Activated CD8-positive, alpha-beta T cell treated with anti-CD3 and anti-CD28 coated beads for 36 hours (primary cell): ENCODE data around the gene NSD2. TPM values are rescaled to one million over a fixed set of nuclear protein-coding genes. Genes with fewer than 3 reads are reported as not detected.
A peak's percentile ranks its signal among the peaks of the same experiment; 100 is the strongest.

Experiments used
- ATAC-seq: fragments of 200-7000 bp; cut with Tn5 transposase; one replicate; pipeline ENCODE4 v1.10.0; 2021; ENCODE audit warnings: mild to moderate bottlenecking, moderate library complexity
- CTCF ChIA-PET: fragments of 350-600 bp; sonication (Branson Sonifier 250); formaldehyde crosslinking; loops from one replicate; lab custom pipeline; 2021; ENCODE audit warnings: antibody characterized with exemption; lab: Charles Lee
- POLR2A ChIA-PET: fragments of 350-600 bp; sonication (Branson Sonifier 250); formaldehyde crosslinking; loops from one replicate; lab custom pipeline; 2021; ENCODE audit warnings: antibody characterized with exemption; lab: Charles Lee
- DNase-seq: peaks from one replicate; pipeline ENCODE4 v3.0.0-alpha.2; 2020
- H3K27ac Mint-ChIP-seq: one replicate; pipeline ENCODE4 v1.8.0; 2021; ENCODE audit warnings: mild to moderate bottlenecking, mixed read lengths
- H3K27me3 Mint-ChIP-seq: one replicate; pipeline ENCODE4 v1.8.0; 2021; ENCODE audit warnings: mixed read lengths
- H3K36me3 Mint-ChIP-seq: one replicate; pipeline ENCODE4 v1.8.0; 2021; ENCODE audit warnings: low read depth, mixed read lengths
- H3K4me1 Mint-ChIP-seq: one replicate; pipeline ENCODE4 v1.8.0; 2021; ENCODE audit warnings: low read depth, mixed read lengths
- H3K4me3 Mint-ChIP-seq: one replicate; pipeline ENCODE4 v1.8.0; 2021; ENCODE audit warnings: mild to moderate bottlenecking, moderate library complexity, mixed read lengths
- H3K9me3 Mint-ChIP-seq: one replicate; pipeline ENCODE4 v1.8.0; 2021; ENCODE audit warnings: mixed read lengths
- CTCF ChIP-seq: fragments of 200-600 bp; IDR thresholded peaks from one replicate; pipeline ENCODE4 v1.8.0; 2022; ENCODE audit warnings: antibody characterized with exemption, mild to moderate bottlenecking
- intact Hi-C: fragments of 100-400 bp; cut with micrococcal nuclease; formaldehyde crosslinking; loops from one replicate; pipeline ENCODE4 v1.10.0; 2022
- total RNA-seq, 2 experiments: library from RNA; stranded (reverse); gene quantifications; one replicate each; pipeline ENCODE4 v1.2.3, GENCODE V29; 2021

The NSD2 gene
- total RNA-seq, 2 experiments from 2014 or later = 219 TPM

- POLR2A ChIA-PET = interaction anchor here (1.0 to 4.5 kb wide), 3 partner anchors 12 to 40 kb away, joined by 3 to 49 read pairs (median 3); partner anchors contain the start of gene NSD2
- Mint-ChIP-seq H3K27ac (no peak overlapping the region), H3K27me3 (no peaks in the 10 kb centered on the region), H3K9me3 (no peaks in the 10 kb centered on the region), H3K4me3 (peak overlapping the region; percentile 82), H3K4me1 (peaks cover 34% of the 10 kb centered on the region), H3K36me3 (peaks cover 6% of the 10 kb centered on the region)
- CTCF ChIA-PET = interaction anchor here (4.2 kb wide), 1 partner anchor 41 kb away, joined by 20 read pairs; no protein-coding TSS in a partner anchor
- DNase-seq = no peak
- TF ChIP-seq CTCF = no peak
- ATAC-seq = no peak
- intact Hi-C loops = loop anchor here (10.0 kb wide), 1 partner anchor 47 kb away; no protein-coding TSS in a partner anchor
Measured at GRCh38 chr4:1857931-1858330, 13.3 kb upstream of the NSD2 start.

DNA sequence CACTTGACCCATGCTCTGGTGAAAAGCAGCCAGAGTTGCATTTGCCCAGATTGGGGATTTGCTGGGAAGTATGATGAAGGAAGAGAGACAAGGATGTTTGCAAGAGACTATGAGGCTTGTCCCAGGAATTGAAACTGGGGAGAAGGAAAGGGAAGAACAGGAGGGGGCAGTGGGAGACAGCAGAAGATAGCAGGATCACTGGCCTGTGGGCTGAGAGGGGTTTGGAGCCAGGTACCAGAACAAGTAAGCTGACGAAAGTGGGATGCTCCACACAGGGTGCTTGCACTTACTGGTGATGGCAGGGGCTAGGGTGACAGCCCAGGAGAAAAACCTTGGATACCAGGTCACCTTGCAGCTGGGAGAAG lies 11.8 kb upstream of the NSD2 start:
- no peak overlapping the region for H3K27ac Mint-ChIP-seq

GRCh38 chr4:1862055-1862911 lies 8.9 kb upstream of the NSD2 start:
- DNase-seq = peak; percentile 60
- peak overlapping the region; percentile 85 for H3K27ac Mint-ChIP-seq
- intact Hi-C loops = no loop called here
- peaks cover 26% of the 10 kb centered on the region for H3K4me1 Mint-ChIP-seq
- H3K9me3 Mint-ChIP-seq = no peaks in the 10 kb centered on the region
- POLR2A ChIA-PET = interaction anchor here (0.6 to 4.5 kb wide), 9 partner anchors 7 to 1249 kb away, joined by 3 to 49 read pairs (median 3); partner anchors contain the start of genes NELFA, NSD2 and SLBP
- ATAC-seq = peak; percentile 74
- H3K36me3 Mint-ChIP-seq = no peaks in the 10 kb centered on the region
- CTCF ChIA-PET = interaction anchor here (1.0 to 3.6 kb wide), 2 partner anchors 37 to 169 kb away, joined by 3 to 25 read pairs; no protein-coding TSS in a partner anchor
- peak overlapping the region; percentile 73 for H3K4me3 Mint-ChIP-seq
- H3K27me3 Mint-ChIP-seq = no peaks in the 10 kb centered on the region
- TF ChIP-seq CTCF = no peak

More for the DNA sequence above, 11.8 kb upstream of the NSD2 start:
- CTCF ChIA-PET = interaction anchor here (3.6 kb wide), 1 partner anchor 40 kb away, joined by 25 read pairs; no protein-coding TSS in a partner anchor
- ATAC-seq = no peak
- H3K4me3 Mint-ChIP-seq = no peak overlapping the region
- H3K27me3 Mint-ChIP-seq = no peaks in the 10 kb centered on the region
- POLR2A ChIA-PET = interaction anchor here (4.5 kb wide), 1 partner anchor 10 kb away, joined by 49 read pairs; the partner anchor contains the start of gene NSD2
- H3K9me3 Mint-ChIP-seq = no peaks in the 10 kb centered on the region
- H3K4me1 Mint-ChIP-seq = peaks cover 33% of the 10 kb centered on the region
- intact Hi-C loops = loop anchor here (10.0 kb wide), 1 partner anchor 45 kb away; no protein-coding TSS in a partner anchor
- DNase-seq = no peak
- no peak for TF ChIP-seq CTCF
- H3K36me3 Mint-ChIP-seq = peaks cover 3% of the 10 kb centered on the region

DNA sequence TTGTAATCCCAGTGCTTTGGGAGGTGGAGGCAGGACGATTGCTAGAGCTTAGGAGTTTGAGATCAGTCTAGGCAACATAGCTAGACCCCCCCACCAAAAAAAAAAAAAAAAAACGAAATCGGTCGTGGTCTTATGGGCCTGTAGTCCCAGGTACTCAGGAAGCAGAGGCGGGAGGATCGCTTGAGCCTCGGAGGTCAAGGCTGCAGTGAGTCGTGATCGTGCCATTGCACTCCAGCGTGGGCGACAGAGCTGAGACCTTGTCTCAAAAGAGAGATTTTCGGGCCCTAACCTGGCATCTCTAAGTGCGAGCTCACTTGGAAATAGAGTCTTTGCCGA lies 8.3 kb upstream of the NSD2 start:
- no peaks in the 10 kb centered on the region for H3K27me3 Mint-ChIP-seq
- intact Hi-C loops = no loop called here
- no peaks in the 10 kb centered on the region for H3K36me3 Mint-ChIP-seq
- TF ChIP-seq CTCF = no peak
- H3K27ac Mint-ChIP-seq = peak overlapping the region; percentile 61
- ATAC-seq (peak; percentile 2), DNase-seq (peak; percentile 40)
- no peaks in the 10 kb centered on the region for H3K9me3 Mint-ChIP-seq
- H3K4me3 Mint-ChIP-seq = peak overlapping the region; percentile 73
- H3K4me1 Mint-ChIP-seq = peaks cover 25% of the 10 kb centered on the region
- POLR2A ChIA-PET = interaction anchor here (0.6 to 1.7 kb wide), 7 partner anchors 9 to 1248 kb away, joined by 3 to 6 read pairs (median 3); partner anchors contain the start of gene SLBP
- CTCF ChIA-PET = no interaction called here
